ENCODE data around the gene C10orf95. TPM values are rescaled to one million over a fixed set of nuclear protein-coding genes. Genes with fewer than 3 reads are reported as not detected.

C10orf95 gene
- polyA plus RNA-seq, 2 of the 4 experiments (the other 2 are of a cell fraction): 0.12 to 0.13 TPM

DNA sequence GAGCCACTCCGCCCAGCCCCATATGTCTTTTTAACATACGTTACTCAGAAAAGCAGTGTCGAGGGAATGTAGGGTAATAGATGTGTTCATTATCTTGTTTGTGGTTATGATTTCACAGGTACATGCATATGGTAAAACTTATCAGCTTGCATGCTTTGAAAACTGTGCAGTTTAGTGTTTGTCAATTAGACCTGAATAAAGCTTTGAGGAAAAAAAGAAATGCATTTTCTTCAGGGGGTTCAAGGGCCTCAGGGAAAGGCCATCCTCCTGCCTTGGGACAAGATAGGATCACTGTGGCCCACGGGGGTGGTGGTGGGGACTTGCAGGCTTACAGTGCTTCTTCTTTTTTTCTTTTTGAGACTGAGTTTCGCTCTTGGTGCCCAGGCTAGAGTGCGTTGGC, 16.0 kb upstream of the C10orf95 start:
- ChIA-PET CTCF (interaction anchor here (1.6 to 5.2 kb wide), 3 partner anchors 12 to 45 kb away, joined by 4 to 40 read pairs (median 17); no protein-coding TSS in a partner anchor), POLR2A (no interaction called here)
- Histone ChIP-seq H3K4me3 (no peak overlapping the region), H3K4me2 (no peak overlapping the region), H3K4me1 (no peaks in the 10 kb centered on the region; the same call in 2 of the 3 replicates), H3K27ac (no peak overlapping the region), H3K9me3 (no peaks in the 10 kb centered on the region)
- WGBS (ENCODE audit: missing lambda C conversion rate): 79% methylated on average over 6 of the region's 6 CpGs
- FAIRE-seq (no peak), ATAC-seq (no peak), DNase-seq (ENCODE audit: low read depth in 1 of 2, low spot score in 1 of 2) (no peak)
- no peak for TF ChIP-seq SREBF2 (IDR thresholded peaks at IDR 0.05)
- no peak for TF ChIP-seq EHMT2 (IDR thresholded peaks at IDR 0.05; ENCODE audit: low read depth)
- TF ChIP-seq RCOR1 (IDR thresholded peaks at IDR 0.05; ENCODE audit: low read depth, low read length): no peak
- TF ChIP-seq TP53 (CRISPR knock-in tag; IDR thresholded peaks at IDR 0.05): no peak
- no peak for TF ChIP-seq HOXB13 (CRISPR knock-in tag; IDR thresholded peaks at IDR 0.05; ENCODE audit: low read depth)
- TF ChIP-seq CEBPB (IDR thresholded peaks at IDR 0.05): no peak
- no peak for TF ChIP-seq ZSCAN20 (CRISPR knock-in tag; IDR thresholded peaks at IDR 0.05)
- TF ChIP-seq KDM1A (IDR thresholded peaks at IDR 0.05; ENCODE audit: low read depth): no peak
- no peak for TF ChIP-seq EHF (CRISPR knock-in tag; IDR thresholded peaks at IDR 0.05)
- no peak for TF ChIP-seq FOSB (CRISPR knock-in tag; IDR thresholded peaks at IDR 0.05)
- TF ChIP-seq, protein P1, sequence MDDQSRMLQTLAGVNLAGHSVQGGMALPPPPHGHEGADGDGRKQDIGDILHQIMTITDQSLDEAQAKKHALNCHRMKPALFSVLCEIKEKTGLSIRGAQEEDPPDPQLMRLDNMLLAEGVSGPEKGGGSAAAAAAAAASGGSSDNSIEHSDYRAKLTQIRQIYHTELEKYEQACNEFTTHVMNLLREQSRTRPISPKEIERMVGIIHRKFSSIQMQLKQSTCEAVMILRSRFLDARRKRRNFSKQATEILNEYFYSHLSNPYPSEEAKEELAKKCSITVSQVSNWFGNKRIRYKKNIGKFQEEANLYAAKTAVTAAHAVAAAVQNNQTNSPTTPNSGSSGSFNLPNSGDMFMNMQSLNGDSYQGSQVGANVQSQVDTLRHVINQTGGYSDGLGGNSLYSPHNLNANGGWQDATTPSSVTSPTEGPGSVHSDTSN (IDR thresholded peaks at IDR 0.05): no peak
- no peak for TF ChIP-seq BCL3 (IDR thresholded peaks at IDR 0.05)
- TF ChIP-seq RNF2 (IDR thresholded peaks at IDR 0.05; ENCODE audit: borderline replicate concordance, low read depth): no peak

- POLR2A ChIA-PET: interaction anchor here (0.8 kb wide), 1 partner anchor 15 kb away, joined by 4 read pairs; no protein-coding TSS in a partner anchor
- H3K4me2 ChIP-seq: no peak overlapping the region
- no peak for ATAC-seq
- FAIRE-seq: no peak
- WGBS (ENCODE audit: missing lambda C conversion rate): 64% methylated on average over 3 of the region's 3 CpGs
- no peaks in the 10 kb centered on the region for H3K9me3 ChIP-seq
- peaks cover 11% of the 10 kb centered on the region for H3K4me1 ChIP-seq
- DNase-seq (ENCODE audit: low read depth in 1 of 2, low spot score in 1 of 2): no peak
- TF ChIP-seq CHD4 (IDR thresholded peaks at IDR 0.05; ENCODE audit: borderline replicate concordance) (no peak), RARB (CRISPR knock-in tag; IDR thresholded peaks at IDR 0.05) (no peak), JUN (IDR thresholded peaks at IDR 0.05) (no peak), RNF2 (IDR thresholded peaks at IDR 0.05; ENCODE audit: borderline replicate concordance, low read depth) (no peak), ZFP36 (IDR thresholded peaks at IDR 0.05; ENCODE audit: borderline replicate concordance, partially characterized antibody) (no peak), FOSB (CRISPR knock-in tag; IDR thresholded peaks at IDR 0.05) (no peak), TFCP2L1 (CRISPR knock-in tag; IDR thresholded peaks at IDR 0.05) (no peak), HOXB13 (CRISPR knock-in tag; IDR thresholded peaks at IDR 0.05; ENCODE audit: low read depth) (no peak), HOXA7 (CRISPR knock-in tag; IDR thresholded peaks at IDR 0.05) (no peak), FOSL2 (IDR thresholded peaks at IDR 0.05) (no peak), FOSL2 (CRISPR knock-in tag; IDR thresholded peaks at IDR 0.05) (no peak), TP53 (CRISPR knock-in tag; IDR thresholded peaks at IDR 0.05) (no peak), CBX8 (IDR thresholded peaks at IDR 0.05) (no peak), EHF (CRISPR knock-in tag; IDR thresholded peaks at IDR 0.05) (no peak), ZC3H11A (IDR thresholded peaks at IDR 0.05) (no peak), NFE2L2 (conservative IDR thresholded peaks at IDR 0.05; ENCODE audit: low read length) (no peak), MAX (IDR thresholded peaks at IDR 0.05) (no peak), BHLHE40 (IDR thresholded peaks at IDR 0.05; ENCODE audit: low read depth, low read length) (no peak)
- TF ChIP-seq, protein P1 (IDR thresholded peaks at IDR 0.05): no peak
- CTCF ChIA-PET: interaction anchor here (0.9 to 10.9 kb wide), 9 partner anchors 13 to 234 kb away, joined by 3 to 84 read pairs (median 5); partner anchors contain the start of gene C10orf95
- H3K4me3 ChIP-seq: no peak overlapping the region
- H3K27ac ChIP-seq: no peak overlapping the region
Measured at GRCh38 chr10:102465466-102465865, 14.1 kb upstream of the C10orf95 start.

Measured in A549 (cell line).